ENCODE data around the gene PMEPA1. TPM values are rescaled to one million over a fixed set of nuclear protein-coding genes. Genes with fewer than 3 reads are reported as not detected.

PMEPA1 gene
- total RNA-seq, 3 donors from 2014 or later (not counting 1 experiment from before 2014, with no cell fraction given) = 1.2 to 5.9 (median 2.4) TPM

DNA sequence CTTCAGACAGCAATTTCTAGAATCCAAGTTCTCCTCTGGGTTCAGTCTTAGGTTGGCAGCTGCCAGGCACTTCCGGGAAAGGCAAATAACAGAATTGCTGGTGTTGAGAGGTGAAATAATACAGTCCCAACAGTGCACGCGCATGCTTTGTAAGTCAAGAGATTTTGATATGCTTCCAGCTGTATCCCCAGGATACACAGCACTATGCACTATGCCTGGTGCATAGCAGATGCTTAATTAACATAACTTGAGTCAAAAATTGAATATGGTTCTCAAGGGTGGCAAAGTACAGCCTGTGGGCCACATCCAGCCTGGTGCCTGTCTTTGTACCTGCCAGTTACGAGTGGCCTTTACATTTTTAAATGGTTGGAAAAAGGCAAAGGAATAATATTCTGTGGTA is 18.9 kb upstream of the PMEPA1 start:
- Histone ChIP-seq H3K4me1 (ENCODE audit: control insufficient read depth, insufficient read depth, low read length) (no peaks in the 10 kb centered on the region), H3K4me3 (ENCODE audit: low read length) (no peak overlapping the region), H3K27ac (ENCODE audit: low read length) (no peak overlapping the region), H3K9me3 (ENCODE audit: control insufficient read depth, insufficient read depth, low read length) (no peaks in the 10 kb centered on the region), H3K36me3 (ENCODE audit: control insufficient read depth, insufficient read depth, low read length) (no peaks in the 10 kb centered on the region), H3K27me3 (ENCODE audit: control insufficient read depth, insufficient read depth, low read length) (no peaks in the 10 kb centered on the region)
- Mint-ChIP-seq H3K27me3 (ENCODE audit: low read depth in 2 of 2) (peaks cover 16 to 47% of the 10 kb centered on the region in 2 donors), H3K27ac (no peak overlapping the region), H3K4me1 (no peaks in the 10 kb centered on the region), H3K9me3 (no peaks in the 10 kb centered on the region), H3K4me3 (no peak overlapping the region), H3K36me3 (no peaks in the 10 kb centered on the region)
- WGBS (ENCODE audit: insufficient coverage) = 91% methylated on average over 4 of the region's 4 CpGs
- DNase-seq (no peak), ATAC-seq (no peak)
- TF ChIP-seq, protein P1, sequence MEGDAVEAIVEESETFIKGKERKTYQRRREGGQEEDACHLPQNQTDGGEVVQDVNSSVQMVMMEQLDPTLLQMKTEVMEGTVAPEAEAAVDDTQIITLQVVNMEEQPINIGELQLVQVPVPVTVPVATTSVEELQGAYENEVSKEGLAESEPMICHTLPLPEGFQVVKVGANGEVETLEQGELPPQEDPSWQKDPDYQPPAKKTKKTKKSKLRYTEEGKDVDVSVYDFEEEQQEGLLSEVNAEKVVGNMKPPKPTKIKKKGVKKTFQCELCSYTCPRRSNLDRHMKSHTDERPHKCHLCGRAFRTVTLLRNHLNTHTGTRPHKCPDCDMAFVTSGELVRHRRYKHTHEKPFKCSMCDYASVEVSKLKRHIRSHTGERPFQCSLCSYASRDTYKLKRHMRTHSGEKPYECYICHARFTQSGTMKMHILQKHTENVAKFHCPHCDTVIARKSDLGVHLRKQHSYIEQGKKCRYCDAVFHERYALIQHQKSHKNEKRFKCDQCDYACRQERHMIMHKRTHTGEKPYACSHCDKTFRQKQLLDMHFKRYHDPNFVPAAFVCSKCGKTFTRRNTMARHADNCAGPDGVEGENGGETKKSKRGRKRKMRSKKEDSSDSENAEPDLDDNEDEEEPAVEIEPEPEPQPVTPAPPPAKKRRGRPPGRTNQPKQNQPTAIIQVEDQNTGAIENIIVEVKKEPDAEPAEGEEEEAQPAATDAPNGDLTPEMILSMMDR (IDR thresholded peaks at IDR 0.05) = no peak
- intact Hi-C loops (cut with micrococcal nuclease) = no loop called here

DNA sequence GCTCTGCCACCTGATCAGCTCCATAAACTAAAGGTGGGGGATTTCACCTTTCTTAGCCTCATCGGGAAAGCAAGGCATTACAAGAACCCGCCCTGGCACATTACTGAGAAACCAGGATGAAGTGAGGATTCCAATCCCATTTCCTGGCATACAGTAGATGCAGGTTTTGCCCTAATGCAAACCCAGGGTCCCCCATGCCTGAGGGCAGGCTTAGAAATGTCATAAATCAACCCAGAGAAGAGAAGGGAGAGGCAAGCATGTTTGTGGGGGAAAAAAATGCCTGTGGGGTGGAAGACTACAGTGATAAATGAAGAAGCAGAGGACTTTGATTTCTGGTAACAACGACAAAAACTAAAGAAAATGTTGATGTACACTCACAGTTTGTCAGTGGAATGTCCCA is 18.0 kb upstream of the PMEPA1 start:
- no peak for ATAC-seq
- Mint-ChIP-seq H3K4me3 (no peak overlapping the region), H3K36me3 (no peaks in the 10 kb centered on the region), H3K27me3 (ENCODE audit: low read depth in 2 of 2) (peaks cover 16 to 38% of the 10 kb centered on the region in 2 donors), H3K9me3 (no peaks in the 10 kb centered on the region), H3K4me1 (no peaks in the 10 kb centered on the region), H3K27ac (no peak overlapping the region)
- WGBS (ENCODE audit: insufficient coverage) = 75% methylated on average over 3 of the region's 3 CpGs
- Histone ChIP-seq H3K27me3 (ENCODE audit: control insufficient read depth, insufficient read depth, low read length) (no peaks in the 10 kb centered on the region), H3K9me3 (ENCODE audit: control insufficient read depth, insufficient read depth, low read length) (no peaks in the 10 kb centered on the region), H3K36me3 (ENCODE audit: control insufficient read depth, insufficient read depth, low read length) (no peaks in the 10 kb centered on the region), H3K27ac (ENCODE audit: low read length) (no peak overlapping the region), H3K4me3 (ENCODE audit: low read length) (no peak overlapping the region), H3K4me1 (ENCODE audit: control insufficient read depth, insufficient read depth, low read length) (no peaks in the 10 kb centered on the region)
- DNase-seq = no peak
- TF ChIP-seq, protein P1 (IDR thresholded peaks at IDR 0.05) = no peak
- intact Hi-C loops (cut with micrococcal nuclease) = no loop called here

DNA sequence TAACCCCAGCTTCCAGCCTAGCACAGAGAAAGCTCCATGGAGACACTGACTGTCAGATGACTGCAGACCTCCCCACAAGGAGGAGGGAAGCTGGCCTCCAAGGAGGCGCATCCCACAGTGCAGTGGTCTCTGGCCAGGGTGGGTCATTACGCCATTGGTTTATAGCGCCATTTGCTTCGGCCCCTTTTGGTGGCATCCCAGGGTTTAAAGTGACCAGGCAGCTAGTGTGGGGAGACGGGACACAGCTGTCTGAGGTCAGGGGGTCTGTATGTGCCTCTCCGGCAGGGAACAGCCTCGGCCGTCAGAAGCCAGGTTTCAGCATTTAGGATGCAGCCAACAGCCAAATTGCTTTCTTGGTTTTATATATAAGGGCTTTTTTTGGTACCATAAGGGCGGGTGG is 15.8 kb upstream of the PMEPA1 start:
- Mint-ChIP-seq H3K9me3 (no peaks in the 10 kb centered on the region), H3K36me3 (no peaks in the 10 kb centered on the region), H3K4me3 (no peak overlapping the region), H3K27ac (no peak overlapping the region), H3K27me3 (ENCODE audit: low read depth in 2 of 2) (peaks cover 19 to 52% of the 10 kb centered on the region in 2 donors), H3K4me1 (no peaks in the 10 kb centered on the region)
- H3K36me3 ChIP-seq (ENCODE audit: control insufficient read depth, insufficient read depth, low read length) = no peaks in the 10 kb centered on the region
- WGBS (ENCODE audit: insufficient coverage) = 91% methylated on average over 9 of the region's 9 CpGs
- no peaks in the 10 kb centered on the region for H3K27me3 ChIP-seq (ENCODE audit: control insufficient read depth, insufficient read depth, low read length)
- no peaks in the 10 kb centered on the region for H3K9me3 ChIP-seq (ENCODE audit: control insufficient read depth, insufficient read depth, low read length)
- ATAC-seq (no peak), DNase-seq (no peak)
- TF ChIP-seq, protein P1 (IDR thresholded peaks at IDR 0.05) = no peak
- intact Hi-C loops (cut with micrococcal nuclease) = no loop called here
- H3K4me3 ChIP-seq (ENCODE audit: low read length) = no peak overlapping the region
- H3K4me1 ChIP-seq (ENCODE audit: control insufficient read depth, insufficient read depth, low read length) = no peaks in the 10 kb centered on the region
- no peak overlapping the region for H3K27ac ChIP-seq (ENCODE audit: low read length)

DNA sequence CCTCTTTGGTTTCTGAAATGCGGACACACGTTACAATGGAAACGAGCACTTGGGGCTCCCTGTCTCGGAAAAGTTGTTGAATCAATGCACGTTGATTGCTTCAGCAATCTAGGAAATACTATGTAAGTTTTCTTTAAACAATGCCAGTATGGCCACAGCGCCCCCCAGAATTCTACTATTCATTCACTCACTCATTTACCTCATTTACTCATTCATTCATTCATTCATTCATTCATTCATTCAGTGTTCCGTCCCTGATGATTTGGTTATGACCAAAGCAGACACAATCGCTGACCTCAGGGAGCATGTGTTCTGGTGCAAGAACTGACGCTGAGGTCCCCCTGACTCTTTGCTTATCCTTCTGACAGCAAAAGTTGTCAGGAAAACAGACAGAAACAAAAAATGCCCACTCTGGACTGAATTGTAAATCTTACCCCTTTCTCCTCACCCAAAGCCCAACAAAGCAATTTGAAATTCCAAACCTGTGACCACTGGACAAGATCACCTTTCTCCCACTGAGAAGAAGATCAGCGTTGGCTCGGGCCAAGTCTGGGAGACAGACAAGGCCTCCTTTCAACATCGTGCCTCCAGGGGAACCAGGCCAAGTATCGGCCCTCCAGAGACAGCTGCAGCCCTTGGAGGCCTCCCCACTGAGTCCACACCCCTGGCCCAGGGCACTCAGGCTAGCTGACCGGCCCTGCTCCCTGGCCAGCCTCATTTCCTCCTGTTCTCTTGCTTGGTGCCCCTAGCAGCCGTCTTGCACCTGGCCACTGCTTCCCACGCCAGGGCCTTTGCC is 15.0 kb upstream of the PMEPA1 start:
- WGBS (ENCODE audit: insufficient coverage) = 92% methylated on average over 16 of the region's 16 CpGs
- intact Hi-C loops (cut with micrococcal nuclease) = no loop called here
- TF ChIP-seq, protein P1 (IDR thresholded peaks at IDR 0.05) = no peak
- H3K36me3 ChIP-seq (ENCODE audit: control insufficient read depth, insufficient read depth, low read length) = no peaks in the 10 kb centered on the region
- H3K27me3 ChIP-seq (ENCODE audit: control insufficient read depth, insufficient read depth, low read length) = no peaks in the 10 kb centered on the region
- H3K4me3 ChIP-seq (ENCODE audit: low read length) = no peak overlapping the region
- H3K27ac ChIP-seq (ENCODE audit: low read length) = no peak overlapping the region
- Mint-ChIP-seq H3K36me3 (no peaks in the 10 kb centered on the region), H3K27me3 (ENCODE audit: low read depth in 2 of 2) (peaks cover 19 to 55% of the 10 kb centered on the region in 2 donors), H3K9me3 (no peaks in the 10 kb centered on the region), H3K4me3 (no peak overlapping the region), H3K4me1 (no peaks in the 10 kb centered on the region), H3K27ac (no peak overlapping the region)
- H3K9me3 ChIP-seq (ENCODE audit: control insufficient read depth, insufficient read depth, low read length) = no peaks in the 10 kb centered on the region
- ATAC-seq (no peak), DNase-seq (no peak)
- H3K4me1 ChIP-seq (ENCODE audit: control insufficient read depth, insufficient read depth, low read length) = no peaks in the 10 kb centered on the region

Data from natural killer cell (primary cell).